GM19455 (cell line): ENCODE results near the gene CFB.

Experiments
- ATAC-seq: cut with Tn5 transposase; IDR thresholded peaks from one replicate; pipeline ENCODE4 v1.9.1; 2021; ENCODE audit not compliant: unreplicated experiment

The CFB gene

DNA sequence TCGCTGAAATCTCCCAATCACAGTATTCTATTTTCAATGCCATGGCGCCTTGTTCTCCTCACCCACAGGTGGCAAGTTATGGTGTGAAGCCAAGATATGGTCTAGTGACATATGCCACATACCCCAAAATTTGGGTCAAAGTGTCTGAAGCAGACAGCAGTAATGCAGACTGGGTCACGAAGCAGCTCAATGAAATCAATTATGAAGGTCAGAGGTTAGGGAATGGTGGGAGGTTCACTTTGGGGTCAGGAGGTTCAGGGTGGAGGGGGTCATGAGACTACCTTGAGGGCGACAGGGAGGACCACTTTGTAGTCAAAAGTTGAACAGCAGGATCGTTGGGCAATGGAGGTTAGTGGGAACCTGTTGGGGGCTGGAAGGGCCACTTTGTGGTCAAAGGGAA lies 2.4 kb downstream of the CFB start:
- ATAC-seq, result no peak

DNA sequence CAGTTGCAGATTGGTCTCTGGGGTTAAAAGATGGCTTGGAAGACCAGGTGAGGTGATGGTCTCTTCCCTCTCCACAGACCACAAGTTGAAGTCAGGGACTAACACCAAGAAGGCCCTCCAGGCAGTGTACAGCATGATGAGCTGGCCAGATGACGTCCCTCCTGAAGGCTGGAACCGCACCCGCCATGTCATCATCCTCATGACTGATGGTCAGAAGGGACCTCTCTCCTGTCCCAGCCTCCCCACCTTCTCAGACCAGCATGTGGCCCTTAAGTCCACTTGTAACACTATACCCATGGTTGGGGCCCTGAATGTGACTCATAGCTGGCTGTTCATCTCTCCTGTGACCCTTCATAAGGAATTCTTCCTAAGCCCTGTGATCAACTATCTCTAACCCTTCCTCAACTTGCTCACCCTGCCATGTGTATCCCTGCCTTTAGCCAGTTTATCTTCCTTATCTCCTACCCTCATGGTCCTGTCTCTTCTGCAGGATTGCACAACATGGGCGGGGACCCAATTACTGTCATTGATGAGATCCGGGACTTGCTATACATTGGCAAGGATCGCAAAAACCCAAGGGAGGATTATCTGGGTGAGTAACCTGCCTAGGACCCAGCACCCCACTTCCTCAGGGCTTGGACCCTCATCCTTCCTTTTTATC lies 3.0 kb downstream of the CFB start:
- no peak for ATAC-seq

DNA sequence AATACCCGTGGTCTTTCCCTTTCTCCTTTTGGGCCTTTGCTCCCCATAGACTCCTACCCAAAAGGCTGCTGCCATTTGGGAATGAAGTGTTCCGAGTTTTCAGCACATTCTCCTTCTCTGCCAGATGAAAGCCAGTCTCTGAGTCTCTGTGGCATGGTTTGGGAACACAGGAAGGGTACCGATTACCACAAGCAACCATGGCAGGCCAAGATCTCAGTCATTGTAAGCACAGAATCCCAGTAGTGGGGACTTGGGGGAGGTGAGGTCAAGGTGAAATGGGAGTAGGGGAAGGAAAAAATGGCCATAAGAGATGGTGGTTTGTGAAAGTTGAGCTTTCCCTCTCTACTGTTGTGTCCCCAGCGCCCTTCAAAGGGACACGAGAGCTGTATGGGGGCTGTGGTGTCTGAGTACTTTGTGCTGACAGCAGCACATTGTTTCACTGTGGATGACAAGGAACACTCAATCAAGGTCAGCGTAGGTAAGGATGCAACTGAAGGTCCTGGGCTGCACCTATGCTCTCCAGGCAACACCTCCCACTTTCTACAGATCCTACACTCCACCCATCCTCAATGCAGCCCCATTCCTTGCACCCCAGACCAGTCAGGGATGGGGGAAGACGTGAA lies 4.1 kb downstream of the CFB start:
- ATAC-seq, result no peak

DNA sequence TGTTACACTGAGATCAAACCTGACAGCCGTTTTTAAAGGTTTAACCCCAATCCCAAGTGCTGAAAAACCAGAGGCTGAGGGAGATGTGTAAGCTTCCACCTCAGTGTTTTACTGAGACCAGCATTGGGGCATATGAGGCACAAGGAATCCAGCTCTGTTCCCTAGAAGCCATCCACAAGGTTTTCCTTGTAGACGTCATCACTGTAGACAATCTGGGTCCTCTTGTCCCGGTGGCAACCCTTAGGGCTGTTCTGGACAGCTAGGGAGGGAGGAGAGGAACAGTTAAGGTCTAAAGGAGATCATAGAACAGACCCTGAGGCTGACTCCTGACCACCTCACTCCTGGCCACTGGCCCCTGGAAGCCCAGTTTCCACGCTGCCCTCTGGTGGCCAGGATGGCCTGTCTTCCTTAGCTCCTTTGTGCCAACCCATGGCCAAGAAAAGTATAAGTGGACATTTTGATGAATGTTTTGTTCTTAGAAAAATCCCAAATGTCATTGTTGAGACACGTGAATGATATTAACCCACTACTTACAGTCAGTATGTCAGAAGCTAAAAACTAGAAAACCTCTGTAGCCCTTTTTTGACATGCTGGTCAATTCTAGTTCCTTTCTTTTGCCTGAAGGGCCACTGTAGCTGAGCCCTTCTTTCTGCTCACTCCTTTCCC lies 6.4 kb downstream of the CFB start:
- no peak for ATAC-seq

DNA sequence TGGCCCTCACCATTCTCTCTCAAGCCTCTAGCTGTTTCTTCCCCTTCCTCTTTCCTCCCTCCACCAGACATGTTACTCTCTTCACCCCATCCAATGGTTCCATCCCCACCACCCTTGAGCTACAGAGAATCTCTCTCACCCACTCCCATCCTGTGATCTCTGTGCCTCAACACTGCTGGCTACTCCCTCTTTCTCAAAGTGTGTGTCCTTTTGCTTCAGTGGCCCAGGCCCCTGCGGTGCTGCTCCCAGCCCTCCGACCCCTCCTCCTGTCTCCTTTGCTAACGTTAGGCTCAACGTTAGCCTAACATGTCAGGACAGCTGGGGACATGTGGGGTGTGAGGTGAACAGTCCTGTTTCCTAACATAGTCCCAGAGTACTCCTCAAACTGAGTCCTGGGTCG lies 7.0 kb downstream of the CFB start:
- no peak for ATAC-seq

DNA sequence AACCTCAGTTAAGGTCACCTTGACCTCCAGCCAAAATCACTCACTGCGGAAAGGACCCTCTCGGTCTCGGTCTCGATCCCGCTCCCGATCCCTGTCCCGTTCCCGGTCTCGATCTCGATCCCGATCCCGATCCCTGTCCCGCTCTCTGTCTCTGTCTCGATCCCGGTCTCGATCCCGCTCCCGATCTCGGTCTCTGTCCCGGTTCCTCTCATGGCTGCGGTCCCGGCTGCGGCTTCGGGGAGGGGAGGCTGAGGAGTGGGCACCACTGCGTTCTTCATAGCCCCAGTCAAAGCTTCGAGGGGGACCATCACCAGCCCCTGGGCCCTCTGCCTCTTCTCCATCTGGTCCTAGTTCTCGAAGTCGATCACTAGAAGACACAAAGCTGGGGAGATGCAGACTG lies 8.6 kb downstream of the CFB start:
- no peak for ATAC-seq

DNA sequence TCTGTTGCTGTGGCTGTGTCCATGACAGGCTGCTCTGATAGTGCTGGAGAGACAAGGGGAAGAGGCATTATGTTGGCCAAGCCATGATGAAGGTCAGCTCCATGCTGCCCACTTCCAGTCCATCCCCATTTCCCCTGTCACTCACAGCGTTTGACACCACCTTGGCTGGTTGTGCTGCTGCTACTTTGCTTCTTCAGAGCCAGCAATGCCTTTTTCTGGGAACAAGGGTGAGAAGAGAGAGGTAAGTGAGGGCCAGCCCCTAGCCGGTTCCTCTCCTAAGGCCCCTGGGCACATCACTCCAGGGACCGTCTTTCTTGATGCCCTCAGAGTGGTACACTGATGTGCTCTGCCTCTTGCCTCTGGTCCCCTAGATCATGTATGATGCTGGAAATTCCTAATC lies 10.9 kb downstream of the CFB start:
- no peak for ATAC-seq

DNA sequence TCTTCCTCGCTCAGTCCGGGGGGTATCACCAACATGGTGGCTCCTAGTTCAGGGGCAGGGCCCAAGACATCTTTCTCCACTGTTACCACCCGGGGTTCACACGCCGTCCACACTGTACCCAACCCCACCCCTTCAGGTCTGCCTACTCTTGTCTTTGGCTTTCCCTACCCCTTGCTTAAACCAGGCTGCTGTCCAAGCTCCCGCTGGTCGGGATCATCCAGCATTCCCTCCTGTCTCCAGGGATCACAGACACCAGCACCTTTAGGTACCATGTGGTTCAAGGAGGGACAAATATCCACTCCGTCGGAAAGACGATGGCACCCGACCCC lies 12.5 kb downstream of the CFB start:
- ATAC-seq, result no peak

DNA sequence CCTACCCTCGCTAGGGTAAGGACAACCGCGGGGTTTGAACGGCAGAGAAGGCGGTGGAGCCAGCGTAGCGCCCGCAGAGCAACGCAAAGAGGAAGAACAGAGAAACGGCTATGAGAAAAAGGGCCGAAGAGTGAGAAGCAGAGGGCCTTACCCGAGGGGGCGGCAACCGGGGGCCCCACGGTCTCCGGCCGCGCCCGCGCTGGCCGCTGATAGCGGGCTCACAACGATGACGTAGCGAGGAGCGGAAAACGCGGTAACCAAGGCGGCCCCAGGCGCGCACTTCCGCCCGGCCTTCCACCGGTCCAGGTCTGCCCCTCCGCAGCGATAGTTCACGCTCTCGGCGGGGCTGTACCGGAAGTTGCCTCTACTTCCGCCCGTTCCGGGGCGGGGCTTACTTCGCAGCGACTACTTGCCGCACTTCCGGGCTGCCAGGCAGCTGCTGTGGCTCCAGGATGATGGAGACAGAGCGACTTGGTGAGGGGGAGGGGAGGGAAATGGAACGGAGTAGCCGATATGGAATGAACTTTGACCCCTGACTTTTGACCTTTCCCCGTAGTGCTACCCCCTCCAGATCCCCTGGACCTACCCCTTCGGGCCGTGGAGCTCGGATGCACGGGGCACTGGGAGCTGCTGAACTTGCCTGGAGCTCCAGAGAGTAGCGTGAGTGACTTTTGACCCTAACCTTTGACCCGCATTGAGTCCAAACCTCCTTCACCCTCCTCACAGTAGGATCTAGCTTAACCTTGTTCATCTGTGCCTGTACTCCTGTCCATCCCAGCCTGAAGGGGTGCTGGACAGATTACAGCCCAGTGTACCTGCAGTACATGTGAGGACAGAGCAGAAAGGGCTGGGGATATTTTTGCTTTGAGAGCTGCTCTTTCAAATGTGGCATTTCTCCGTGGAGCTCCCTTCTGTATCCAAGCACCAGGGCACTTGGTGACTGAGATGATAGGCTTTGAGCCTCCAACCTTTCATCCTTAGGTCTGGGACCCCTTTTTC lies 13.1 kb downstream of the CFB start, which contains the start of the genes NELFE and SKIC2:
TSS of gene NELFE (minus strand) at position 231 of the 999 bp plus-strand sequence. CDS start 525 bp downstream, outside the sequence.
TSS of gene SKIC2 (plus strand) at position 435 of the 999 bp plus-strand sequence. CDS start at position 453, 18 bp downstream.
- peak; percentile 92 for ATAC-seq

DNA sequence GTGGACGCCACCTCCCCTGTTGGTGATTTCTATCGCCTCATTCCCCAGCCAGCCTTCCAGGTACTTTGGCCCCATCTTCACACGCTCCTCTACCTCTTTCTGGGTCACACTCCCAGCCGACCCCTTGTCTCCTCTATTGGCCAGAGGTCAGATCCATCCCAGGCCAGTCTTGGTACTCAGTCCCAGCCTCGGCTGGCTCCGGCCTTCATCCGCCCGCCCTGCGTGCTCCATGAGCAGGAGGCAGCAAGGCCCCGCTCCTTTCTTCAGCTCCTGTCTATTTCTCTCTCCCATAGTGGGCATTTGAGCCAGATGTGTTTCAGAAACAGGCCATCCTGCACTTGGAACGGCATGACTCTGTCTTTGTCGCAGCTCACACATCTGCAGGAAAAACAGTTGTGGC lies 15.7 kb downstream of the CFB start:
- ATAC-seq, result no peak

DNA sequence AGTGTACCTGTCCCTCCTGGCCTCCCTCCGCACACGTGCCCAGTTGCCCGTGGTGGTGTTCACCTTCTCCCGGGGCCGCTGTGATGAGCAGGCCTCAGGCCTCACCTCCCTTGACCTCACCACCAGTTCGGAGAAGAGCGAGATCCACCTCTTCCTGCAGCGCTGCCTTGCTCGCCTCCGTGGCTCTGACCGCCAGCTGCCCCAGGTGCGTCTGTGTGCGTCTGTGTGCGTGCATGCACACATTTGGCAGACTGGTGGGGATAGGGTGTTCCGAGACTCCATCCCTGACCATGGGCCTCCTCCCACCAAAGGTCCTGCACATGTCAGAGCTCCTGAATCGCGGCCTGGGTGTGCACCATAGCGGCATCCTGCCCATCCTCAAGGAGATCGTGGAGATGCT lies 18.0 kb downstream of the CFB start:
- no peak for ATAC-seq

DNA sequence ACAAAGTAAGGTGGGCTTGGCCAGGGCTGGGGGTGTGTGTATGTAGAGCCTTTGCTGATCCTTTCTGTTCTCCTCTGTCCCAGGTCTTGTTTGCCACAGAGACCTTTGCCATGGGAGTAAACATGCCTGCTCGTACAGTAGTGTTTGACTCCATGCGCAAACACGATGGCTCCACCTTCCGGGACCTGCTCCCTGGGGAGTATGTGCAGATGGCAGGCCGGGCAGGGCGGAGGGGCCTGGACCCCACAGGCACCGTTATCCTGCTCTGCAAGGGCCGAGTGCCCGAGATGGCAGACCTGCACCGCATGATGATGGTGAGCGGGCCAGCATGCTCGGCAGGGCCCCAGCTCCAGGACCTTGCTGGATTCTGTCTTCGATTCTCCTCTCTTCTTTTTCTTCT lies 19.8 kb downstream of the CFB start:
- ATAC-seq, result no peak

DNA sequence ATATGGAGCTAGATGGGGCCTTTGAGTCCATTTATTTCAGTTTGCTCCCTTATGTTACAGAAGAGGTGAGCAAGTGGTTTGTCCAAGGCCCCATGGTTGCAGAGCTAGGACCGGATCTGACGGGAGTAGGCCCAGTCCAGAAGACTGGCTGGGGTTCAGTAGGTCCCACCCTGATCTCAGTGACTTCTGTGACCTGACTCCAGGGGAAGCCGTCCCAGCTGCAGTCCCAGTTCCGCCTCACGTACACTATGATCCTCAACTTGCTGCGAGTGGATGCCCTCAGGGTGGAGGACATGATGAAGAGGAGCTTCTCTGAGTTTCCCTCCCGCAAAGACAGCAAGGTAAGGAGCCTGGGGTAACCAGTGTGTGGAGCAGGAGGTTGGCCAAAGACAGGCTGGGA lies 20.6 kb downstream of the CFB start:
- ATAC-seq, result no peak

DNA sequence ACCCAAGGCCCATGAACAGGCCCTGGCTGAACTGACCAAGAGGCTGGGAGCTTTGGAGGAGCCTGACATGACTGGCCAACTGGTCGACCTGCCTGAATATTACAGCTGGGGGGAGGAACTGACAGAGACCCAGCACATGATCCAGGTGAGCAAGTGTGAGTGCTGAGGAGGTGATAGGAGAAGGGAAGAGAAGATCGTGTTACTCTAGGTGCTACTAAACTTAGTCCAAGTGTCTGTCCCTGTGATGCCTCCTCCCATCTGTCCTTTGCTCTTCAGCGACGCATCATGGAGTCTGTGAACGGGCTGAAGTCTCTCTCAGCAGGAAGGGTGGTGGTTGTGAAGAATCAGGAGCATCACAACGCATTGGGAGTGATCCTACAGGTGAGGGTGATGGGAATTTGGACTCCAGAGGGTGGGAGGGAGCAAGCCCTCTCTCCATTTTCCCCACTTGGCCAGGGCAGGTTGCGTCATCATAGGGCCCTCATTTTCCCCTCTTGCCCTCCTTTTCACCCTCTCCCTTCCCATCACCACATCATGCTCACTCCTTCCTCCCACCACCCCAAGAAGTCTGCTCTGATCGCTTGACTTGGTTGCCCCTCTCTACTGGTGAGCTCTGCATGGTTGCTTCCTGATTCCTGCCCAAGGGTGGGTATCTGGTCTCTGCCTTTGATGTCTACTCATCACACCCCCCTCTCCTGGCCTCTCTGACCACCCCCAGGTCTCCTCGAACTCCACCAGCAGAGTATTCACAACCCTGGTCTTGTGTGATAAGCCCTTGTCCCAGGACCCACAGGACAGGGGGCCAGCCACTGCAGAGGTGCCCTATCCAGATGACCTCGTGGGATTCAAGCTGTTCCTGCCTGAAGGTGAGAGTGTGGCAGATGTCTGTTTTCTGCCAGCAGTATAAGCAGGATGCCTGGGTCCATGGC lies 21.4 kb downstream of the CFB start:
- ATAC-seq, result no peak

DNA sequence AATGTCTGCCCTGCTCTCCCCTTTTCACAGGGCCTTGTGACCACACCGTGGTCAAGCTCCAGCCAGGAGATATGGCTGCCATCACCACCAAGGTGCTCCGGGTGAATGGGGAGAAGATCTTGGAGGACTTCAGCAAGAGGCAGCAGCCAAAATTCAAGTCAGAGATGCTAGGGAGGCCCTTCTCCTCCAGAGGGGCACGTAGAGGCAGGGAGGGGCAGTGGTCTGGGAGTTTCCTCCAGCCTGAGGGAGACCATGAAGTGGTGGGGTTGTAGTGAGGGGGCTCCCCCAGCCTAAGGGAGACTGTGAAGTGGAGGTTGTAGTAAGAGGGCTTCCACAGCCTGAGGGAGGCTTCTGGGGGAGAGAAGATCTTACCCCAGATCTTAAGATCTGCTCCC lies 22.0 kb downstream of the CFB start:
- ATAC-seq, result no peak

DNA sequence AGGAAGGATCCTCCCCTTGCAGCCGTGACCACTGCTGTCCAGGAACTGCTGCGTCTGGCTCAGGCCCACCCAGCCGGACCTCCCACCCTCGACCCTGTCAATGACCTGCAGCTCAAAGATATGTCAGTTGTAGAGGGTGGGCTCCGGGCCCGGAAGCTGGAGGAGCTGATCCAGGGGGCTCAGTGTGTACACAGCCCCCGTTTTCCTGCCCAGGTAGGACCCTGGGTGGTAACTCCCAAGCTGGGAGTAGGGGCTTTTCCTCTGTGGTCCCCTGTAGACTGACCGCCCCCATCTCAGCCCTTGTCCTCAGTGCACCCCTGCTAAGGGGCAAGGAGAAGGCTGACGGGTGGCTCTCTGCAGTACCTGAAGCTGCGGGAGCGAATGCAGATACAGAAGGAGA lies 22.4 kb downstream of the CFB start:
- ATAC-seq, result no peak

DNA sequence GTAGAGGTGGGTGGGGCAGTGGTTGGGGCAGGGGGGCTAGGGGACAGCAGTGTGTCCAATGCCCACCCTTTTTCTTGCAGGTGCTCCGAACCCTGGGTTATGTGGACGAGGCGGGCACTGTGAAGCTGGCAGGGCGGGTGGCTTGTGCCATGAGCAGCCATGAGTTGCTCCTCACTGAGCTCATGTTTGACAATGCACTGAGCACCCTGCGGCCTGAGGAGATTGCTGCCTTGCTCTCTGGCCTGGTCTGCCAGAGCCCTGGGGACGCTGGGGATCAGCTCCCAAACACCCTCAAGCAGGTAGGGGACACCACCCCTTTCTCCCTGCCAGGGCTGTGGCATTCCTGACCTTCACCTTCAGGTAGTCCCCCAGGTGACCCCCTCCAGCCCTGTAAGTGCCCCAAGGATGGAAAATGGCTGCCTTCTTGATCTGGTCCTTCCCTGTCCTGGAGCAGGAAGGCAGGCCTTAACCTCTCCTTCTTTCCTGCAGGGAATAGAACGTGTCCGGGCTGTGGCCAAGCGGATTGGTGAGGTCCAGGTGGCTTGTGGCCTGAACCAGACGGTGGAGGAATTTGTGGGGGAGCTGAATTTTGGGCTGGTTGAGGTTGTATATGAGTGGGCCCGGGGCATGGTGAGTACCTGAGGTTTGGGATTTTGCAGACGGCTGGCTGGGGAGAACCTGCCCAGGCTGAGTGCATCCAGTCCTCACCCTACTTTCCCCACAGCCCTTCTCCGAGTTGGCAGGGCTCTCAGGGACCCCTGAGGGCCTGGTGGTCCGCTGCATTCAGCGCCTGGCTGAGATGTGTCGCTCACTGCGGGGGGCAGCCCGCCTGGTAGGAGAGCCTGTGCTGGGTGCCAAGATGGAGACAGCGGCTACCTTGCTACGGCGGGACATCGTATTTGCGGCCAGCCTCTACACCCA lies 23.2 kb downstream of the CFB start:
- ATAC-seq, result no peak

DNA sequence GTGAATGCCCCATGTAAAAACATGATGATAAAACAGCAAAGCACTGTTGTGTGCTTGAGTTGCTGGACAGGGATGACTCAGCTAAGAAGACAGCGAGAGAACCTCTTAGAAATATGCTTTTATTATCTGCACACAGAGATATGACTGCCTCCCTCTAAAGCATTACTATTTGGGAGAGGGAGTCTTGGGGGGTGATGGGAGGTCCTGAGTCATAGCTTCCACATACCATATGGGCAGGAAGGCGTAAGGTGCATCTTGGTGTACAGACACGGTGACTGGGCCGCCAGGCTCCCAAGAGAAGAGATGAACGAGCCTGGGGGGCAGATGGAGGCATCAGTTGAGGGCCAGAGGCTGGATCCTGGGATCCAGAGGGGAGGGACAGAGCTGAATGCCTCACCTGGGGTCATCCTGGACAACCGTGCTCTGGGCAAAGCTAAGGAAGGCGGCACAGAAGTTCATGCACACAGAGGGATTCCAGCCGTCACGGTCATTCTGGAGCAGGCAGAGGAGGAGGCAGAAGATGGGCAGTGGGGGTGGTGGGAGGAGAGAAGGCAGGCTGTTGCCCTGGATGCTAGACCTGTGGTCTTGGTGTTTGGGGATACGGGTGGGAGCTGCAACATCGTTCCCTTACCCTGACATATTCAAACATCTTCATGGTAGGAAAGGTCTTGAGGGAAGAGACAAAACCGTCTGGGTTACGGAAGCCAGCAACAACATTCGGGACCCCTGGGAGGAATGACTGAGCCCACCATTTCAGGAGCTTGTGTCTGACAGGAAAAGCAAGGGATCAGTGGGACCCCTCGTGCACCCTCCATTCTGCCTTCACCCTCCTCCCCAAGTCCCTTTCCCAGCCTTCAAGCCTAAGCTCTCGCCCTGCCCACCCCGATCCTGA lies 24.1 kb downstream of the CFB start:
- no peak for ATAC-seq
